ENCODE results near the gene PSMC3IP. TPM values are rescaled to one million over a fixed set of nuclear protein-coding genes. Genes with fewer than 3 reads are reported as not detected.

The PSMC3IP gene
- total RNA-seq, 1 experiment from 2014 or later = 19.2 TPM

GRCh38 chr17:42568341-42569111 is 9.0 kb downstream of the PSMC3IP start:
- ChIA-PET CTCF (no interaction called here), POLR2A (no interaction called here)
- Histone ChIP-seq H3K9me3 (ENCODE audit: control insufficient read depth, insufficient read depth, low read depth, low read length) (no peaks in the 10 kb centered on the region), H3K36me3 (ENCODE audit: control insufficient read depth, insufficient read depth, low read length) (peaks cover 9% of the 10 kb centered on the region), H3K27me3 (ENCODE audit: control insufficient read depth, insufficient read depth, low read length) (no peaks in the 10 kb centered on the region), H3K27ac (ENCODE audit: low read length) (peak overlapping the region; percentile 23; the same call in 1 of the 2 replicates), H3K4me1 (ENCODE audit: control insufficient read depth, insufficient read depth, low read length) (peaks cover 35% of the 10 kb centered on the region), H3K4me3 (ENCODE audit: low read depth in 2 of 2, low read length in 2 of 2) (peak overlapping the region in 1 of 2 experiments; percentile 72; a peak in 1 of 4 replicates)
- BruUV-seq (replicated peaks) = no TSS peak
- TF ChIP-seq TCF7L2 (IDR thresholded peaks at IDR 0.05; ENCODE audit: low read depth, low read length) (no peak), REST (IDR thresholded peaks at IDR 0.05; ENCODE audit: insufficient read depth in 1 of 2, low read depth in 2 of 2, low read length in 1 of 2) (no peak), CTCF (IDR thresholded peaks at IDR 0.05) (no peak), SIN3A (IDR thresholded peaks at IDR 0.05; ENCODE audit: borderline replicate concordance, insufficient read depth, low read depth, low read length) (no peak), POLR2AphosphoS5 (IDR thresholded peaks at IDR 0.05; ENCODE audit: low read depth, low read length) (no peak)
- in situ Hi-C loops (cut with HindIII; ENCODE audit: low pct_unique_long_range_greater_than_20kb, low sequenced_read_pairs) (no loop called here), intact Hi-C loops (cut with micrococcal nuclease; ENCODE audit: unreplicated experiment) (no loop called here)
- ATAC-seq (no peak), DNase-seq (ENCODE audit: low read depth, low spot score) (no peak)

DNA sequence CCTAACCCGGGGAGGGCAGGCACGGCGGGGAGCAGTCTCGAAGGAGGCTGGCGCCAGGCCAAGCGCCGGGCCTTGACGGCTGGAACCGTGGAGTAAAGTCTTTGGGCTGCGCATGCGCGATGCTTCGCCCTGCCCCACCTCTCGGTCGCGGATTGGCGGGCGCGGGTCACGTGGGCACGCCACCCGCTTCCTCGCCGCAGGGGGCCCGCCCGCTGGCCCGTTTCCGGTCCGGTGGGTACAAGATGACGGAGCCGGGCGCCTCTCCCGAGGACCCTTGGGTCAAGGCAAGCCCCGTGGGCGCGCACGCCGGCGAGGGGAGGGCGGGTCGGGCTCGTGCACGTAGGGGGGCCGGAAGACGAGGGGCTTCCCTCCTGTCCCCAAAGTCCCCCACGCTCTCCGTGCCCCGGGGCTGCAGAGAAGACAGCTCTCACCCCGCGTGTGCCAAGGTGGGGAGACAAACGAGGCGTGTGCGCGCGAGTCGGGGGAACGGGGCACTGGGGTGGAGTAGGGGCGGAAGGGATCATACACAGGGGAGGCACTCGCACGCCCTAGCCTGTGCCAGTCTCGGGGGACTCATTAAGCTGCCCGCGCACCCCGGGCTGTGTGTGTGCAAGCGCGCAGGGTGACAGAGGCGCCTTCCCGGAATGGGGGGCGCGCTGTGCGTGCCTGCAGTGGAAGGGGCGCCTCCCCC is 10.5 kb downstream of the PSMC3IP start, which contains the start of gene MLX:
TSS of gene MLX (plus strand) at position 218 of the 691 bp plus-strand sequence. CDS start at position 243, 25 bp downstream.
- intact Hi-C loops (cut with micrococcal nuclease; ENCODE audit: unreplicated experiment) (no loop called here), in situ Hi-C loops (cut with HindIII; ENCODE audit: low pct_unique_long_range_greater_than_20kb, low sequenced_read_pairs) (no loop called here)
- ChIA-PET CTCF (interaction anchor here (0.7 kb wide), 1 partner anchor 113 kb away, joined by 4 read pairs; no protein-coding TSS in a partner anchor), POLR2A (no interaction called here)
- H3K36me3 ChIP-seq (ENCODE audit: control insufficient read depth, insufficient read depth, low read length) = peaks cover 8% of the 10 kb centered on the region
- DNase-seq (ENCODE audit: low read depth, low spot score) (no peak), ATAC-seq (peak; percentile 75)
- H3K27me3 ChIP-seq (ENCODE audit: control insufficient read depth, insufficient read depth, low read length) = no peaks in the 10 kb centered on the region
- TF ChIP-seq POLR2AphosphoS5 (IDR thresholded peaks at IDR 0.05; ENCODE audit: low read depth, low read length) = peak; percentile 71
- 0 out of 2 replicates have a peak, but pooled peaks have one; percentile 30 for TF ChIP-seq SIN3A (IDR thresholded peaks at IDR 0.05; ENCODE audit: borderline replicate concordance, insufficient read depth, low read depth, low read length)
- TF ChIP-seq CTCF (IDR thresholded peaks at IDR 0.05) = no peak
- TF ChIP-seq TCF7L2 (IDR thresholded peaks at IDR 0.05; ENCODE audit: low read depth, low read length) = no peak
- H3K4me1 ChIP-seq (ENCODE audit: control insufficient read depth, insufficient read depth, low read length) = peaks cover 36% of the 10 kb centered on the region
- TSS peak; percentile 21 for BruUV-seq (replicated peaks)
- no peaks in the 10 kb centered on the region for H3K9me3 ChIP-seq (ENCODE audit: control insufficient read depth, insufficient read depth, low read depth, low read length)
- peak within 1 kb of the TSS; percentile 62 to 72 for H3K4me3 ChIP-seq (ENCODE audit: low read depth in 2 of 2, low read length in 2 of 2)
- peak within 1 kb of the TSS; percentile 84 for H3K27ac ChIP-seq (ENCODE audit: low read length)
